GM18907 (cell line): Measurements from ENCODE around the gene CDH9.
"Not testable (repeated sequence)": the region's sequence is repeated elsewhere in the genome, so short reads cannot be mapped to it uniquely, and the experiment has no call there.

Experiments
- ATAC-seq: cut with Tn5 transposase; IDR thresholded peaks from one replicate; pipeline ENCODE4 v1.9.1; 2021; ENCODE audit warnings: mild to moderate bottlenecking, moderate library complexity; ENCODE audit not compliant: unreplicated experiment

The CDH9 gene

DNA sequence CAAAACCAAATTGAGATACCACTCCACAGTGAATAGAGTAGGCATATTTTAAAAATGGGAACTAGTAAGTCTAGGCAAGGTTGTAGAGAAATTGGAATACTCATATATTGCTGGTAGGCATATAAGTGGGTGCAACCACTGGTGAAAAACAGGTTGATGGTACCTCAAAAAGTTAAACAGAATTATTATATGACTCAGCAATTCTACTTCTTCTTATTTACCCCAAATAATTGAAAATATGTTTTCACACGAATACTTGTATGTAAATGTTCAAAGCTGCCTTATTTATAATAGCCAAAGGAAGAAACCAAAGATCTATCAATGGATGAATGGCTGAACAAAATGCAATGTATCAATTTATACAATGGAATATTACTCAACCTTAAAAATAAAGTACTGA, 79.1 kb downstream of the CDH9 start:
- ATAC-seq: no peak

DNA sequence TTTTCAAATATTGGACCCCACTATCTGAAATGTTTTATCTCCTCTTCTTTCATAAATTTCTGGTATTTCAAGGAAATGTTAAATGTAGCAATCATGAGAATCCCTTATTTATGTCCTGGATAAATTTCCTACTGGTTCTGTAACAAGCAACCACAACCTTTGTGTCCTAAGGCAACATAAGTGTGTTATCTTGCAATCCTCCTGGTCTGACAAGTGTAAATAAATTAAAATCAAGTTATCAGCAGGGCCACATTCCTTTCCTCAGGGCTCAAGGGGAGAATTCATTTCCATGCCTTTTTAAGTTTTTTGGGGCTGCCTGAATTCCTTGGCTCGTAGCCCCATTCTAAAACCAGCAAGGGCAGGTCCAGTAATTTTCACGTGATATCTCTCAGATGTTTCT, 83.2 kb downstream of the CDH9 start:
- no peak for ATAC-seq

DNA sequence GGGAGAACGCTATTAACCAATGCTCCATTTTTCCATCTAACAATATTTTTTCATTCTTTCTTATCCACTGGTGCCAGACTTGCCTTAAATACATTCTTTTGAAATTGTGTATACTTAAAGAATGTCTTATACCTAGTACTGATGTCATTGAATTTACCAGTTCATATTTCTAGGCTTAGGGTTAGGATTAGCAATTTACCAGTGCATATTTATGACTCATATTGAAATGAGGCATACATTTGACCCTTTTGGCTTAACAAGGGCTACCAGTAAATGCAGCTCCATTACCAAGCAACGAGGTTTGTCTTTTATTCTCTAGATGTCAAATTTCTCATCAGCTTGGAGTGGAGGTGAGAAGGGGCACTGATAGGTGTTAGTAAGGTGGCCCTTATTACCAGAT, 89.5 kb downstream of the CDH9 start:
- ATAC-seq: no peak

DNA sequence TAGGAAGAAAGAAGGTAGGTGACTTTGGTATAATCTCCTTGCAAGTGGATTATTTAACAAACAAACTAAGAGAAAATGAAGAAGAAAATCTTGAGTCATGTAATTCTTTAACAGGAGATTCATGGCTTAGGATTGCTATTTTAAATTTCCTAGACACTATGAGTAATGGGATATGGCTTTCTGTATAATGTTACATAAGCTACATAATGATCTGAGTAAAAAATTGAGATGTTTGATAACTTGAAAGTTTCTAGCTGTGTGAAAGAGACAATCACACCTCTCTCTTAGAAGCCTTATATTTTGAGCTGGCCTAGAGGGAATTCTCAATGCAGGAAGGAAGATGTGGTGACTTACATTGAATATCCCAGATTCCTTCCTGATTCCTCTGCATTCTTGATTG, 92.5 kb downstream of the CDH9 start:
- ATAC-seq: no peak

DNA sequence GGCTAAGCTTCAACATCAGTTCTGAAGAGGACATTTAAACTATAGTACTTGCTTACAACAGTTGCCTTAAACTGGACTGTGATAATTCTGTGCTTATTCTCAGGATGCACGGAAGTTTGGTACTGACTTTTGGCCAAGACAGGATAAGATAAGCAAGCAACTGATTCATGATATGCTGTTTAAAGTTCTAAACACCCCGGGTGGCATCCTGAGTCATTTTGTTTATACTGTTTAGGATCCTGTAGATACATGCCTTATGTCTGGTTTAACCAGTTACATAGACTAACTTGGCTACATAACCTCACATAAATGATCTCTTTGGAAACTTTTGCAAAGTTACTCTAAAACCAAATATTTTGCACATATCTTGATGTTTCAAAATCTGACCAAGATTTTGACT, 95.9 kb downstream of the CDH9 start:
- no peak for ATAC-seq

DNA sequence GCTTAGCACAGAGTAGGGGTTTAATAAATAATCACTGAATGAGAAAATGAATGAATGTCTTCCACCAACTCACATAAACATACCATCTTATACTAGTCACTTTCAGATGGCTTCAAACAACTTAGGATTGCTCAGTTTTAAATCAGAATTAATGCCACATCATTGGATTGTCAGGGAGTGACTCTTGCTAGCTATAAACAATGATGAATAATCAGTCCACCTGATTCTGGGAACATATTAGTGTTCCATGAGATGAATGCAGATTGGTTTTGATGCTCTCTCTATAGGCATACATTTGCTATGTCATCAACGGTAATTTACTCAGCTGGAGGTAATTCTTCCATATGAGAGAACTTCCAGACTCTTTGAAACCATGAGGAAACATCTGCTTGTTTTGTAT, 97.4 kb downstream of the CDH9 start:
- no peak for ATAC-seq

DNA sequence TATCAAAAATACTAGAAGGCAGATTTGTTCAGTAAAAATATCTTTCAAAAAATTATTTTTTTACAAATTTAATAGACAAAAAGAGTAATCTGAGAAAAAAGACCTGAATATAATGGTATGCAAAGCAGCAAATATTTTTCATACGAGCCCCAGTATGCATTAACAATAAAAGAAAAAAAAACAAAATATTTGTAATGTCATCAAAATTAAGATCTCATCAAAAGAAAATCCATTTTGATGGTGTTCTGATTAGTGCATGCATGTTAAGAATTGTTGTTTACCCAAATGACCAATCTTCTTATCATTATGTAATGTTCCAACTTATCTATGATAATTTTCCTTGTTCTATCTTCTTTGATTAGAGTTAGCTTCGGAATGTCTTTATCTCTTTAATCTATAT, 106.1 kb downstream of the CDH9 start:
- no peak for ATAC-seq

DNA sequence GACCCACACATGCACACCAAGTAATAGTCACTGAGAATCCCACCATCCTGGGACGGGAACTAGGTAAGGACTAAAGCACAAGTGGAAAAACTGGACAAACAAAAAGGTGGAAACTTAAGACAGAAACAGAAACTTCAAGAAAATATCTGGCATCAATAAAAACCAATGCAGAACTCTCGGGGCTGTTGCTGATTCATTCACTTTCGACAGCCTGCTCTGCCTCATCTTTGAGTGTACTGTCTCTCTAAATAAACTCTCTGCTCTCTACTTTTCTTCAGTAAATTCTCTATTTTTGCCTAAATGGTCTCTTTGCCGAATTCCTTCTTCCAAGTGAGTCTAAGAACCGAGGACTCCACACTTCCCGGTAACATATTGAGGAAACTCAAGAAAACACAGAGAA, 116.9 kb downstream of the CDH9 start:
- no peak for ATAC-seq

DNA sequence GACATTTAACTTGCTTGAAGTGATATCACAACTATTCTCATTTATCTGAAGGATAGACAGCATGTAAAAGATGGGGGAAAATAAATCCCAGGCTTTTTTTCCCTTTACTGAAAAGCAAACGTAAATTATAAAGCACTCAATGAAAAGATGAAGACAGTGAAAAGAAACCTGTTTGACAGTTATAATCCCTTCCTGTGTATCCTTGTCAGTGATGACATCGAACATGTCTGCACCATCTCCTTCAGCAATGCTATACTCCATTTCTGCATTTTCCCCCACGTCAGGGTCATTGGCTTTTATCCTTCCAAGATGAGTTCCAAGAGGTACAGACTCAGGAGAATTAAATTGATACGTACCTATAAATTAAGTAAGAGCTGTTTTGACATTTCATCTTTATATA, 134.9 kb downstream of the CDH9 start:
- ATAC-seq: no peak

DNA sequence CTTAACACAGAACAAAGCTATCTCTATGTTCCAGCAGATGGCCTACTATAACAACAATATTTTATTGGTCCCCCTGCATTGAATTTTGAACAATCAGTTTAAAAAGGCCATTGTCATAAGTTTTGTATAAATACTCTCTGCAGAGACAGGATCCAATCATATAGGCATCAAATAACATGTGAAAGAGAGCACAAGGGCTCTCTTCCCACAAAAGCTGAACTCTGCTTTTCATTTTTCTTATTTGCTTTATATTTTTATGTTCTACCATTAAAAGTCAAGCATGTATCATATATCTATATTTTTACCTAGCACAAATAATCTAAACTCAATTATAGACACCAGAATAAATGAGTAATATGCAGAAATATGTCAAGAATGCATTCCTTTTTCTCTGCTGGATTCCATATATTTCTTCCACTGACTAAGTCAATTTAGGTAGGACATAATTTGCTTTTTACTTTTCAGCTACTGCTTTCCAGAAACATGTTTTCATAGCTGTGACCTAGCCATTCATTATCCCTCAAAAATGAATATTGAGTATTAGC, 143.6 kb downstream of the CDH9 start:
- no peak for ATAC-seq

DNA sequence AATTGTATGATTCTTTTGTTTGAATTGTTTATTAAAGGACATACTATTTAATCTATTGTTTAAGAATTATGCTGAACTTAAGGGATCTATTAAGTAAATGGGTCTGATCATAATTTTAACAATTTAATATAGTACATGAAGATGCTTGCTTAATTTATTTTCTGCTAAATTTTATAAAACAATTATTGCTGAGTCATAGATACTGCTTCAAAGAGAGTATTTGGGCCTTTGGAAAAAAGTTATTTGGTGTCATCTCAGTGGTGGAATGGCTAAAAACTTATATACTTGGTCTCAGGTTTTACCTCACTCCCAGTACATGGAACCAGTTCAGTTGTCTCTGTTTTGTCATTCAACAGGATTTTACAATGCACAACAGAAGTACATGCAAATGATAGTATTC, 145.3 kb downstream of the CDH9 start:
- no peak for ATAC-seq

DNA sequence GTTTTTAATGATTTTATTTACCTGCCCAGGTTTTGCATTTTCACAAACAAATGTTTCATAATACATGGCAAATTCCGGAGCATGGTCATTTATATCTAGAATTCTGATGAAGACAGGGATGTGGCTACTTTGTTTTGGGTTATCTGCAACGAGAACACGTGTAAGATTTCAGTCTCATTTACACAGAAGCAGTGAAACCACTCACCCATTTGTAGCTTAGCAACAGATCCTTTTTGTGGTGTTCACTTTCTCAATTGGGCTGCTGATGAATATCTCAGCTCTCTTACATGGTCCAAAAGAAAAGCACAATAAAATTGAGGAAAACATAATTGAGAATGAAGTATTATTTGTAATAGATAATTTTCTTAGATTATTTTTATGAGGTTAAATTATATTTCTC, 148.6 kb downstream of the CDH9 start:
- no peak for ATAC-seq

DNA sequence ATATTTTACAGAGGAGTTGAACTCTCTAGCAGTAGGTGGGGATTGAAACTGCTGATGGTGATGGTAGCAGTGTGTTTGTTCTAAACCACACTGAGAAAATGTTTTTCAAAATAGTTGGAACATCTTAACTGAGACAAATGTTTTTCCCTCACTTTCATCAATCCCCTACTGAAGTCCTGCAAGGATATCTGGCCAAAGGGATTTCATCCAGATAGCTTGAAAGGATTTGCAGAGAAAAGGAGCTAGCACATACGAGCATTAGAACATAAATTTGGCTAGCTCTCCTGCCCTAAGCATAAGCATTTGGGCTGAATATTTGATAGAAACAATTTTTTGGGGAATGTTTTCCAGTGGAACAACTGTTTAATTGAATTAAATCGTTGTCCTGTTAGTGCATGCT, 153.9 kb downstream of the CDH9 start:
- no peak for ATAC-seq

DNA sequence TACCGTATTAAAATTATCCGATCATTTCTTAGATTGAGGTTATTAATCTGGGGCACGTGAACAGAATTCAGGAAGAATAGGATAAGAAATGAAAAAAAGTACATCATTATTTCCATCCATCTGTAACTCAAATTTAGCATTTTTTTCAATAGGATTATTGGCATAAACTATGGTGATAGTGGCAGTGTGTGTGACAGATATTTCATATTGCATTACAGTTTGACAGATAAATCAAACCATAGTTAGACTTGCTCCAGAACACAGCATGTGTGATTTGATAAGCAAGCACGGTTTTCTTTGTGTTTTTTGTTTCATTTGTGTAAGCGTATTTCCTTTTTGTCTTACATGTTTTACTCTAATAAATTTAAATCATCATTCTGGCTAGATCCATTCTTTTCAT, 155.0 kb downstream of the CDH9 start:
- ATAC-seq: no peak

DNA sequence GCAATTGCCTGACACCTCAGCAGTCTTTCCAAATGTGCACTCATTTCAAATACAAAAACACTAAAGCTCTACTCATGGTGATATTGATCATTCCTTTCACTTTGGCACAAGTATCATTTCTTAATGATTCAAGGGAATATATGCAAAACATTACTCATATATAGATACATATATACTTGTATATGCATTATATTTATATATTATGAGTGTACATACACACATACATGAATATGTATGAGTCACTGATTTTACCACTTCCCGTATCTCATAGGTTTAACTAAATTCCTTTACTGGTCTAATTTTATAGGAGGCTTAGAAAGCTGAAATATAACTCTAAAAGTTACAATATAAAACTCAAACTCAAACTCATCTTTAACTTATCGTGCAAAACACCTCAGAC, 156.5 kb downstream of the CDH9 start:
- no peak for ATAC-seq

DNA sequence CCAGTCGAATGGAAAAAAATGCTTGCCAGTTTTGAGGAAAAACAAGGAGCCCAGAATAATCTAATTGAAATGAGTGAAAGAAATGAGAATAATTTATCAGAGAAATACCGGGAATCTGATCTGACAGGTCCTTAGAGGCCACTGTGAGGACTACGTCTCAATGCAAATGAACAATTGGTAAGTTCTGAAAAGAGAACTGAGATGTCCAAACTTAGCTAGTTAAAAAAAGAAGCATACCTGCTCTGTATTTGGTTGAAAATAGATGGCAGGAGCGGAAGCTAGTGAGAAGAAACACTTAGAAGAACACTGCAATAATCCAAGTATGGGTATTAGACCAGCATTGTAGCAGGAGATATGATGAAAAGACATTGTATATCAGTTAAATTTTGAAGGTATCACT, 161.2 kb downstream of the CDH9 start:
- no peak for ATAC-seq

DNA sequence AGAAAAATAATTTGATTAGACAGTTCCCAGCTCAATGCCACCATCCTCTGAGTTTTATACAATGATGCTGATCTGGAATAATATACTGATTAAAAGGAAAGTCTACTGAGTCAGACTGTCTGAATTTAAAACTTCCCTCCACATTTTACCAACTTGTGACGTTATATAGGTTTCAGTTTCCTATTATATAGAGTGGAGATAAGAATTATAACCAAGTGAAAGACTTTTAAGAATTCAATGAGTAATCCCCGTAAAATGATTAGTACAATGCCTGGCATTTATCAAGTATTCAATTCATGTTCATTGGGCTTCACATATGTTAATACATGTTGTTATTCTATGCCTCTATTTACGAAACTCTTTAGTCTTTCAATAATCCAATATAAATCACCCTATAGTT, 166.0 kb downstream of the CDH9 start:
- ATAC-seq: no peak

DNA sequence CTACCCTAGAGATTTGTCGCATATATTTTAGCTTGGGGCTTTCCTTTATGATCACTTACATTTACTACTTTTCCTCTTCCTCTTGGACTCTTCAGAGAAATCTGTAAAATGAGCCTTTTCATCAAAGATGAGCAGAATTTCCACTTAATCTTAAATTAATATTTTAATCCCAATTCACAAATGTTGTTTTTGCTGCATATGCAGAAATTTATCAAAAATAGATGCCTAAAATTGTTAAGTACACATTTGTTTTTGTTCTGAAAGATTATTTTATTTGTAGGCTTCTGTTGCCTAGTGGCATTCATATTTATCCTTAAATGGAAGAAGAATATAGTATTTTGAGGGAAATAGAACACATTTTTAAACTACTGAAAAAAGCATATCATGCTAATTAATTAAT, 168.6 kb downstream of the CDH9 start:
- no peak for ATAC-seq

DNA sequence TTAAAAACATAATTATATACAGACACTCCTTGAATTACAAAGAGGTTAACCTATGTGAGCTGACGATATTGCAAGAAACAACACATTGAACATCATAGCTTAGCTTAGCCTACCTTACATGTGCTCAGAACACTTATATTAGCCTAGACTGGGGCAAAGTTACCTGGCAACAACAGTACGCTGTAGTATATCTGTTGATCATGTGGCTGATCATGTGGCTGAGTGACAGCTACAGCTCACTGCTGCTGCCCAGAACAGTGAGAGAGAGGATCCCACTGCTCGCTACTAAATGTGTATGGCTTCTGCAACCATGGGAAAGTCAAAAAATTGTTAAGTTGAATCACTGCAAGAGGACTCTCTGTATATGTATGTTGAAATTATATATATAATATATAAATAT, 169.9 kb downstream of the CDH9 start:
- ATAC-seq: no peak

DNA sequence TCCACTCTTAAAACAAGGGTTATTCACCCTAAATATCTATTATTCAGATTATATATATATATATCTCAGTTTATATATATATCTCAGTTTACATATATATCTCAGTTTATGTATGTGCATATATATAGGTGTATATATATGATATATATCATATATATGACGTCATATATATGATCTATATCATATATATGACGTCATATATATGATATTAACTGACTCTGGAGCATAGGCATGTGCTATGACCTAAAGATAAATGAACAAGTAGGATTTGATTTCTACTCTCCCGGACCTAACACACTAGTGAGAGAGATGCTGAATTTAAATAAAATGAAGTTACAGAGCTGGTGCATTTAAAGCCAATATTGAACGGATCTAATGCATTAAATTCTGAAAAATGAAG, 174.3 kb downstream of the CDH9 start:
- no peak for ATAC-seq

DNA sequence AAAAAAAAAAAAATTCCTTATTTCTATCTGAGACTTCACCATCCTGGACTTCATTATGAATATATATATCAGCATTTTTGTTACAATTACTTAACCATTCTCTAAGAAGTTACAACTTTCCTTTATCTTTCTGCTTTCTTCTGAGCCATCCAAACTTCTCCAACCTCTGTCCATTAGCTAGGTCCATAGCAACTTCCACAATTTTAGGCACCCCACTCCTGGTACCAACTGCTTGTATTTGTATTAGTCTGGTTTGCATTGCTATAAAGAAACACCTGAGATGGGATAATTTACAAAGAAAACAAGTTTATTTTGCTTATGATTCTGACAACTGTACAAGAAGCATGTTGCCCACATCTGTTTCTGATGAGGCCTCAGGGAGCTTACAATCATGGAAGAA, 182.1 kb downstream of the CDH9 start:
- ATAC-seq: no peak

DNA sequence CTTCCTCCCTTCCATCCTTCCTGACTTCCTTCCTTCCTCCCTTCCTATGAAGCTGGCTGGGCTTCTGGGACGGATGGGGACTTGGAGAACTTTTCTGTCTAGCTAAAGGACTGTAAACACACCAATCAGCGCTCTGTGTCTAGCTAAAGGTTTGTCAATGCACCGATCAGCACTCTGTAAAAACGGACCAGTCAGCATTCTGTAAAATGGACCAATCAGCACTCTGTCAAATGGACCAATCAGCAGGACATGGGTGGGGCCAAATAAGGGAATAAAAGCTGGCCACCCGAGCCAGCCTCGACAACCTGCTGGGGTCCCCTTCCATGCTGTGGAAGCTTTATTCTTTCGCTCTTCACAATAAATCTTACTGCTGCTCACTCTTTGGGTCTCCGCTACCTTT, 185.9 kb downstream of the CDH9 start:
- not testable (repeated sequence) for ATAC-seq

DNA sequence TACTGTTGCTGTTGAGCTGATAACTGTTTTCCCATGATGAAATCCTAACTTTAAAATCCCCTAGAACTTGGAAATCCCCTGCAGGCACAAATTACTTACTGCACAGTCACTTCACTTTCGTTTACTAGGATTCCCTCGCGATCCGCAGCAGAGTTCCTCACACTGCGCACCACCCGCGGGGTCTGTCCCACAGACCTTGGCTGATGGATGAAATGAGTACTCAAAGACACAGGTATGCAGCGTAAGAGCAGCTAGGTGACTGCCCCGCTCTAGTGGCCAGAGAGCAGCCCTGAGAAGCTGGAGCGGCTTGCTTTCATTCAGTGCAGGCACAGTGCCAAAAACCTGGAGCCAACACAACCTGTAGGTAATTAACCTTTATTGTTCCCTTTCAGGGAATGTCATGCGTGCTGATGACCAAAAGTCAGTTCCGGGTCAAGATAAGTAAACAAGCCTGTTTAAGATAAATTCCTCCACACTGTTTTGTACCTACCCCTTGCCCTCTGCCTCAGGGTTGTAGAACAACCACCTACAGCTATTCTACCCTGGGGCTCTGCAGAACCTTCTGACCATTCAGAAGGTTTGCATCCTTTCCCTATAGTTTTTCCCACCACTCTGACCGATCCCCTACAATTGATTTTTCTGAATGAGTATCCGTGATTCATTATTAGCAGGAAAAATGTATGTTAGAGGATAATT, 191.2 kb downstream of the CDH9 start:
- ATAC-seq: no peak
